Neural cell (in vitro differentiated cells): ENCODE measurements around the gene OSCP1. TPM values are rescaled to one million over a fixed set of nuclear protein-coding genes. Genes with fewer than 3 reads are reported as not detected.
A peak's percentile ranks its signal among the peaks of the same experiment; 100 is the strongest.

Experiments
- H2AFZ ChIP-seq: fragments of 200-600, 300-800 bp; sonication (generic), shearing (Covaris generic); 2 replicates; pipeline ENCODE4 v1.6.0; 2014; ENCODE audit warnings: low read depth, mild to moderate bottlenecking, antibody characterized with exemption, low read length, moderate library complexity
- H3F3A ChIP-seq: fragments of 200-600 bp; shearing (Covaris generic); 2 replicates; pipeline ENCODE4 v1.6.1; 2016; ENCODE audit warnings: mild to moderate bottlenecking, moderate library complexity, mixed read lengths, antibody characterized with exemption, low read length; ENCODE audit not compliant: insufficient read depth, poor library complexity, severe bottlenecking
- H3K27ac ChIP-seq: fragments of 200-600, 300-800 bp; sonication (generic), shearing (Covaris generic); 2 replicates; pipeline ENCODE4 v1.5.1; 2014; ENCODE audit warnings: mild to moderate bottlenecking, low read length, moderate library complexity
- H3K27me3 ChIP-seq: fragments of 300-800, 200-600 bp; sonication (generic), shearing (Covaris generic); 2 replicates; pipeline ENCODE4 v1.6.0; 2014; ENCODE audit warnings: mild to moderate bottlenecking, low read depth, low read length, moderate library complexity; ENCODE audit not compliant: insufficient read depth
- H3K36me3 ChIP-seq: fragments of 300-800, 200-600 bp; sonication (generic), shearing (Covaris generic); 2 replicates; pipeline ENCODE4 v1.5.1; 2014; ENCODE audit warnings: mild to moderate bottlenecking, antibody characterized with exemption, low read length, moderate library complexity; ENCODE audit not compliant: insufficient read depth
- H3K4me2 ChIP-seq: fragments of 300-800, 200-600 bp; sonication (generic), shearing (Covaris generic); 2 replicates; pipeline ENCODE4 v1.6.0; 2014; ENCODE audit warnings: mild to moderate bottlenecking, low read length
- H3K4me3 ChIP-seq: fragments of 300-800, 200-600 bp; sonication (generic), shearing (Covaris generic); 2 replicates; pipeline ENCODE4 v1.5.1; 2014; ENCODE audit warnings: mild to moderate bottlenecking, low read length, moderate library complexity
- H3K79me2 ChIP-seq: fragments of 200-600 bp; shearing (Covaris generic); replicated peaks from 2 replicates; pipeline ENCODE4 v1.6.0; 2014; ENCODE audit warnings: mild to moderate bottlenecking, low read length, moderate library complexity; ENCODE audit not compliant: insufficient read depth
- H3K9ac ChIP-seq: fragments of 300-800, 200-600 bp; sonication (generic), shearing (Covaris generic); 2 replicates; pipeline ENCODE4 v1.6.1; 2016; ENCODE audit warnings: mild to moderate bottlenecking, low read length, mixed read lengths
- H3K9me2 ChIP-seq: fragments of 200-600 bp; shearing (Covaris generic); 2 replicates; pipeline ENCODE4 v1.6.1; 2016; ENCODE audit warnings: mild to moderate bottlenecking, low read length, mixed read lengths; ENCODE audit not compliant: insufficient read depth
- H3K9me3 ChIP-seq: fragments of 200-600, 300-800 bp; sonication (generic), shearing (Covaris generic); 2 replicates; pipeline ENCODE4 v1.6.1; 2016; ENCODE audit warnings: mild to moderate bottlenecking, mixed run types, low read length, moderate library complexity, mixed read lengths
- H4K20me1 ChIP-seq: fragments of 200-600 bp; shearing (Covaris generic); 2 replicates; pipeline ENCODE4 v1.6.1; 2016; ENCODE audit warnings: mild to moderate bottlenecking, mixed run types; ENCODE audit not compliant: insufficient read depth
- EP300 ChIP-seq: fragments of 450-650 bp; conservative IDR thresholded peaks from 2 replicates; pipeline ENCODE4 v1.6.1; 2014; ENCODE audit warnings: antibody characterized with exemption, mild to moderate bottlenecking, moderate library complexity; ENCODE audit not compliant: poor library complexity, severe bottlenecking
- EZH2 ChIP-seq: fragments of 200-600, 300-800 bp; shearing (Covaris generic), sonication (generic); IDR thresholded peaks from 2 replicates; pipeline ENCODE4 v1.6.1; 2014; ENCODE audit warnings: antibody characterized with exemption, low read length, borderline replicate concordance, mild to moderate bottlenecking; ENCODE audit not compliant: insufficient read depth, poor library complexity, severe bottlenecking
- MXI1 ChIP-seq: fragments of 450-650 bp; conservative IDR thresholded peaks from 2 replicates; pipeline ENCODE4 v1.6.1; 2014; ENCODE audit warnings: antibody characterized with exemption, mild to moderate bottlenecking; ENCODE audit not compliant: poor library complexity, severe bottlenecking
- POLR2AphosphoS5 ChIP-seq: IDR thresholded peaks from 2 replicates; pipeline ENCODE4 v1.6.1; 2012
- RAD21 ChIP-seq: fragments of 450-650 bp; conservative IDR thresholded peaks from 2 replicates; pipeline ENCODE4 v1.6.1; 2014; ENCODE audit warnings: antibody characterized with exemption, mild to moderate bottlenecking, moderate library complexity
- SMC3 ChIP-seq: fragments of 450-650 bp; conservative IDR thresholded peaks from 2 replicates; pipeline ENCODE4 v1.6.1; 2014; ENCODE audit warnings: antibody characterized with exemption, mild to moderate bottlenecking, moderate library complexity; ENCODE audit not compliant: poor library complexity
- TAF1 ChIP-seq: IDR thresholded peaks from 2 replicates; pipeline ENCODE4 v1.6.1; 2012; ENCODE audit warnings: low read depth
- polyA minus RNA-seq: library from RNA; depleted of rRNA, polyadenylated mRNA; stranded (reverse); fragments of >200 nt; gene quantifications from 2 replicates; pipeline ENCODE4 v1.2.3, GENCODE V29; 2014
- polyA plus RNA-seq: library from polyadenylated mRNA; depleted of rRNA; stranded (reverse); fragments of >200 nt; gene quantifications from 2 replicates; pipeline ENCODE4 v1.2.3, GENCODE V29; 2014
- TF ChIP-seq, protein P1 (sequence below): IDR thresholded peaks from 2 replicates; pipeline ENCODE4 v1.6.1; 2012; ENCODE audit warnings: borderline replicate concordance
- TF ChIP-seq, protein P2 (sequence below): fragments of 450-650 bp; IDR thresholded peaks from 2 replicates; pipeline ENCODE4 v1.5.1; 2014; ENCODE audit warnings: antibody characterized with exemption, mild to moderate bottlenecking, moderate library complexity; ENCODE audit not compliant: poor library complexity, severe bottlenecking

The OSCP1 gene, protein sequence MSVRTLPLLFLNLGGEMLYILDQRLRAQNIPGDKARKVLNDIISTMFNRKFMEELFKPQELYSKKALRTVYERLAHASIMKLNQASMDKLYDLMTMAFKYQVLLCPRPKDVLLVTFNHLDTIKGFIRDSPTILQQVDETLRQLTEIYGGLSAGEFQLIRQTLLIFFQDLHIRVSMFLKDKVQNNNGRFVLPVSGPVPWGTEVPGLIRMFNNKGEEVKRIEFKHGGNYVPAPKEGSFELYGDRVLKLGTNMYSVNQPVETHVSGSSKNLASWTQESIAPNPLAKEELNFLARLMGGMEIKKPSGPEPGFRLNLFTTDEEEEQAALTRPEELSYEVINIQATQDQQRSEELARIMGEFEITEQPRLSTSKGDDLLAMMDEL
- 16.2 and 20.7 TPM in 2 replicates for polyA plus RNA-seq
- polyA minus RNA-seq, result 22.2 and 25.6 TPM in 2 replicates

DNA sequence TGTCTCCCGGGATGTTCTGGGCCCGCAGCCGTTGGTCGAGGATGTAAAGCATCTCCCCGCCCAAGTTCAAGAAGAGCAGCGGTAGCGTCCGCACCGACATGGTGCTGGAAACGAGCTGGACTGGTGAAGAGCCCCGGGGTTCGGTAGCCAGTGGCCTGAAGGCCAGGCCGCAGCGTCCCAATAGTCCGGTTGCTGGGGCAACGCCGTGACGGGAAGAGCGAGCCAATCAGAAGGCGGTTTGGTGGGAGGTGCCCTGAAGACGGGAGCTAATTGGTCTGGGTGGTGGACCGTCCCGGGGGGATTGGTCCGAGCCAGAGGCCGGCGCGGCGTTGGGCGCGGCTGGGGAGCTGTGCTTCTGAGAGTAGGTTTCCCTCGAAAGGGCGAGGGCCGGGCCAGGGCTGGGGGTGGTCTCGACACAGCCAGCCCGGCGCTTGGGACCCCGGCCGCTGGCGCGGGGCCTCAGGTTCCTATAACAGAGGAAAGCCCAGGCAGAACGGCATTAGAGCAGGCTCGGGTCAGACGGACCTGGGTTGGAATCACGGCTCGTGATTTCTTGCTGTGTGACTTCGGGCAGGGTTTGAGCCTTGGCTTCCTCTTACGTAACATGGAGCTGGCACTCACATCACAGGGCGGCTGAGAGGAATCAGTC lies at the start of gene OSCP1:
Gene OSCP1 (minus strand): TSS at position 182 of the 649 bp plus-strand sequence. CDS start 82 bp downstream, at position 100.
- H3F3A ChIP-seq, result no peaks in the 10 kb centered on the region
- peaks cover 9% of the 10 kb centered on the region for H3K79me2 ChIP-seq
- peak within 1 kb of the TSS; percentile 90 for H2AFZ ChIP-seq
- no peaks in the 10 kb centered on the region for H3K27me3 ChIP-seq
- H3K36me3 ChIP-seq, result no peaks in the 10 kb centered on the region
- no peaks in the 10 kb centered on the region for H3K9me2 ChIP-seq
- peak within 1 kb of the TSS; percentile 80 for H3K4me3 ChIP-seq
- no peaks in the 10 kb centered on the region for H3K9me3 ChIP-seq
- H3K4me2 ChIP-seq, result peak within 1 kb of the TSS; percentile 66
- H4K20me1 ChIP-seq, result no peaks in the 10 kb centered on the region
- peak within 1 kb of the TSS; percentile 88 for H3K27ac ChIP-seq
- TF ChIP-seq TAF1 (no peak), POLR2AphosphoS5 (peak; percentile 95), EP300 (peak; percentile 52), SMC3 (peak; percentile 28), MXI1 (peak; percentile 86), EZH2 (no peak), RAD21 (no peak)
- TF ChIP-seq, protein P1, sequence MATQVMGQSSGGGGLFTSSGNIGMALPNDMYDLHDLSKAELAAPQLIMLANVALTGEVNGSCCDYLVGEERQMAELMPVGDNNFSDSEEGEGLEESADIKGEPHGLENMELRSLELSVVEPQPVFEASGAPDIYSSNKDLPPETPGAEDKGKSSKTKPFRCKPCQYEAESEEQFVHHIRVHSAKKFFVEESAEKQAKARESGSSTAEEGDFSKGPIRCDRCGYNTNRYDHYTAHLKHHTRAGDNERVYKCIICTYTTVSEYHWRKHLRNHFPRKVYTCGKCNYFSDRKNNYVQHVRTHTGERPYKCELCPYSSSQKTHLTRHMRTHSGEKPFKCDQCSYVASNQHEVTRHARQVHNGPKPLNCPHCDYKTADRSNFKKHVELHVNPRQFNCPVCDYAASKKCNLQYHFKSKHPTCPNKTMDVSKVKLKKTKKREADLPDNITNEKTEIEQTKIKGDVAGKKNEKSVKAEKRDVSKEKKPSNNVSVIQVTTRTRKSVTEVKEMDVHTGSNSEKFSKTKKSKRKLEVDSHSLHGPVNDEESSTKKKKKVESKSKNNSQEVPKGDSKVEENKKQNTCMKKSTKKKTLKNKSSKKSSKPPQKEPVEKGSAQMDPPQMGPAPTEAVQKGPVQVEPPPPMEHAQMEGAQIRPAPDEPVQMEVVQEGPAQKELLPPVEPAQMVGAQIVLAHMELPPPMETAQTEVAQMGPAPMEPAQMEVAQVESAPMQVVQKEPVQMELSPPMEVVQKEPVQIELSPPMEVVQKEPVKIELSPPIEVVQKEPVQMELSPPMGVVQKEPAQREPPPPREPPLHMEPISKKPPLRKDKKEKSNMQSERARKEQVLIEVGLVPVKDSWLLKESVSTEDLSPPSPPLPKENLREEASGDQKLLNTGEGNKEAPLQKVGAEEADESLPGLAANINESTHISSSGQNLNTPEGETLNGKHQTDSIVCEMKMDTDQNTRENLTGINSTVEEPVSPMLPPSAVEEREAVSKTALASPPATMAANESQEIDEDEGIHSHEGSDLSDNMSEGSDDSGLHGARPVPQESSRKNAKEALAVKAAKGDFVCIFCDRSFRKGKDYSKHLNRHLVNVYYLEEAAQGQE, result peak; percentile 29
- TF ChIP-seq, protein P2, sequence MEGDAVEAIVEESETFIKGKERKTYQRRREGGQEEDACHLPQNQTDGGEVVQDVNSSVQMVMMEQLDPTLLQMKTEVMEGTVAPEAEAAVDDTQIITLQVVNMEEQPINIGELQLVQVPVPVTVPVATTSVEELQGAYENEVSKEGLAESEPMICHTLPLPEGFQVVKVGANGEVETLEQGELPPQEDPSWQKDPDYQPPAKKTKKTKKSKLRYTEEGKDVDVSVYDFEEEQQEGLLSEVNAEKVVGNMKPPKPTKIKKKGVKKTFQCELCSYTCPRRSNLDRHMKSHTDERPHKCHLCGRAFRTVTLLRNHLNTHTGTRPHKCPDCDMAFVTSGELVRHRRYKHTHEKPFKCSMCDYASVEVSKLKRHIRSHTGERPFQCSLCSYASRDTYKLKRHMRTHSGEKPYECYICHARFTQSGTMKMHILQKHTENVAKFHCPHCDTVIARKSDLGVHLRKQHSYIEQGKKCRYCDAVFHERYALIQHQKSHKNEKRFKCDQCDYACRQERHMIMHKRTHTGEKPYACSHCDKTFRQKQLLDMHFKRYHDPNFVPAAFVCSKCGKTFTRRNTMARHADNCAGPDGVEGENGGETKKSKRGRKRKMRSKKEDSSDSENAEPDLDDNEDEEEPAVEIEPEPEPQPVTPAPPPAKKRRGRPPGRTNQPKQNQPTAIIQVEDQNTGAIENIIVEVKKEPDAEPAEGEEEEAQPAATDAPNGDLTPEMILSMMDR, result no peak
- H3K9ac ChIP-seq, result peak within 1 kb of the TSS; percentile 91

DNA sequence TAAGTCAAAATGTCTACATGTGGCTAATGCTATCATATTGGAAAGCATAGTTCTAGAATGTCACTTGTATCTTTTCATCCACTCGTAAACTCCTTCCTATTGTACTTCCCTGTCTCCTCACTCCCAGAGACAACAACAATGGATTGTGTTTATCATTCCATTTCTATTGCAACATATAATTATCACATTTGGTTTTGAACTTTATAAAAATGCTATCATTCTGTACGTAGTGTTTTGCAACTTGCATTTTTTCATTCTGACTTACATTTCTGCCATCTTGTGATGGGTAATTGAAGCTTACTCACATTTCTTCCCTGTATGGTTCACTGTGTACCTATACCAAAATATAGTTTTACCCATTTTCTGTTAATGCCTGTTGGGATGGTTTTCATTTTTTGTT lies 47.0 kb upstream of the OSCP1 start:
- Histone ChIP-seq H3K36me3 (no peaks in the 10 kb centered on the region), H3K4me3 (no peak overlapping the region), H3F3A (no peaks in the 10 kb centered on the region), H3K4me2 (no peak overlapping the region), H4K20me1 (no peaks in the 10 kb centered on the region), H3K9me2 (no peaks in the 10 kb centered on the region), H3K9ac (no peak overlapping the region), H3K27ac (no peak overlapping the region), H2AFZ (no peak overlapping the region), H3K9me3 (no peaks in the 10 kb centered on the region), H3K79me2 (no peaks in the 10 kb centered on the region), H3K27me3 (no peaks in the 10 kb centered on the region)
- TF ChIP-seq SMC3, result no peak
- no peak for TF ChIP-seq RAD21
- no peak for TF ChIP-seq MXI1
